ENCODE data around the gene PTBP1. TPM values are rescaled to one million over a fixed set of nuclear protein-coding genes. Genes with fewer than 3 reads are reported as not detected.

PTBP1 gene
- total and polyA plus RNA-seq, 9 of the 15 experiments (the other 6 are each of a cell fraction or from before 2014, with no cell fraction given): 14.0 to 759 (median 234) TPM

DNA sequence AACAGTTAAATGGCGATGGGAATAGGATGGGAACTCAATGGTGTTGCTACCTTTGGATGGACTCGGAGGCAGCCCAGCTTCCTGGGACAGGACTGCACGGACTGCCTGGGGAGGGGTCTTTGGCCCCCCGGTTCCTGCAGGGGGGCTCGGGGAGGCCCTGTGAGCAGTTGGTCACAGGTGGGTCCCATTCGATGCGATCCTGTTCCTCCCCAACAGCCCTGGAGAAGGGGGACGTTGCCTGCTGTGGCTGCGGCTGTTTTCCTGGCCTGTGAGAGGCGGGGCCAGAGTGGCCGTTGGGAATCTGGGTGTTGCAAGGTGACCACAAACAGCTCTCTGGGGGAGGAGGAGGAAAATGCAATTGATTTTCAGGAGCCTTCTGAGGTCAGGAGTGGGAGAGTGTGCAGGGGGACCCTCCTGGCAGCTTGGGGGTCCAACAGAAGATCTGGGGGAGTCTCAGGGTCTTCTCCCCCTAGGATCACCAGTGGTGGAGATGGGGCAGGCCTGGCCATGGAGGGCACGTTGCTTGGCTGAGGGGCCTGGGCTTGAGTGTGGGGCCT is 26.4 kb downstream of the PTBP1 start (continued):
- TF ChIP-seq, protein P1, sequence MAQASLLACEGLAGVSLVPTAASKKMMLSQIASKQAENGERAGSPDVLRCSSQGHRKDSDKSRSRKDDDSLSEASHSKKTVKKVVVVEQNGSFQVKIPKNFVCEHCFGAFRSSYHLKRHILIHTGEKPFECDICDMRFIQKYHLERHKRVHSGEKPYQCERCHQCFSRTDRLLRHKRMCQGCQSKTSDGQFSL (CRISPR knock-in tag; IDR thresholded peaks at IDR 0.05): no peak
- TF ChIP-seq, protein P1 (tag; IDR thresholded peaks at IDR 0.05): no peak
- no peak; the same call in 1 of the 2 replicates for TF ChIP-seq EGR1 (conservative IDR thresholded peaks at IDR 0.05)
- TF ChIP-seq ZBTB9 (CRISPR knock-in tag; IDR thresholded peaks at IDR 0.05): peak; percentile 57; the same call in 1 of the 2 replicates
- TF ChIP-seq, protein P2, sequence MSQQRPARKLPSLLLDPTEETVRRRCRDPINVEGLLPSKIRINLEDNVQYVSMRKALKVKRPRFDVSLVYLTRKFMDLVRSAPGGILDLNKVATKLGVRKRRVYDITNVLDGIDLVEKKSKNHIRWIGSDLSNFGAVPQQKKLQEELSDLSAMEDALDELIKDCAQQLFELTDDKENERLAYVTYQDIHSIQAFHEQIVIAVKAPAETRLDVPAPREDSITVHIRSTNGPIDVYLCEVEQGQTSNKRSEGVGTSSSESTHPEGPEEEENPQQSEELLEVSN (IDR thresholded peaks at IDR 0.05; ENCODE audit: borderline replicate concordance in 1 of 2, extremely low read depth in 1 of 2, insufficient read depth in 1 of 2, insufficient read length in 1 of 2, low read depth in 1 of 2, low read length in 1 of 2, poor library complexity in 1 of 2, severe bottlenecking in 1 of 2): no peak
- no peak for TF ChIP-seq ETV6 (IDR thresholded peaks at IDR 0.05; ENCODE audit: borderline replicate concordance in 1 of 2, low read depth in 2 of 2, low read length in 1 of 2)
- TF ChIP-seq ETV6 (CRISPR knock-in tag; IDR thresholded peaks at IDR 0.05; ENCODE audit: borderline replicate concordance): no peak
- TF ChIP-seq ZBED1 (IDR thresholded peaks at IDR 0.05): no peak
- no peak for TF ChIP-seq NCOA2 (IDR thresholded peaks at IDR 0.05; ENCODE audit: partially characterized antibody in 2 of 2)
- no peak for TF ChIP-seq MAFF (IDR thresholded peaks at IDR 0.05; ENCODE audit: low read length)
- no peak for TF ChIP-seq TAF1 (IDR thresholded peaks at IDR 0.05; ENCODE audit: control insufficient read depth, extremely low read depth, insufficient read depth, low read length, severe bottlenecking)
- TF ChIP-seq MAX (CRISPR knock-in tag; IDR thresholded peaks at IDR 0.05): no peak
- TF ChIP-seq, protein P3, sequence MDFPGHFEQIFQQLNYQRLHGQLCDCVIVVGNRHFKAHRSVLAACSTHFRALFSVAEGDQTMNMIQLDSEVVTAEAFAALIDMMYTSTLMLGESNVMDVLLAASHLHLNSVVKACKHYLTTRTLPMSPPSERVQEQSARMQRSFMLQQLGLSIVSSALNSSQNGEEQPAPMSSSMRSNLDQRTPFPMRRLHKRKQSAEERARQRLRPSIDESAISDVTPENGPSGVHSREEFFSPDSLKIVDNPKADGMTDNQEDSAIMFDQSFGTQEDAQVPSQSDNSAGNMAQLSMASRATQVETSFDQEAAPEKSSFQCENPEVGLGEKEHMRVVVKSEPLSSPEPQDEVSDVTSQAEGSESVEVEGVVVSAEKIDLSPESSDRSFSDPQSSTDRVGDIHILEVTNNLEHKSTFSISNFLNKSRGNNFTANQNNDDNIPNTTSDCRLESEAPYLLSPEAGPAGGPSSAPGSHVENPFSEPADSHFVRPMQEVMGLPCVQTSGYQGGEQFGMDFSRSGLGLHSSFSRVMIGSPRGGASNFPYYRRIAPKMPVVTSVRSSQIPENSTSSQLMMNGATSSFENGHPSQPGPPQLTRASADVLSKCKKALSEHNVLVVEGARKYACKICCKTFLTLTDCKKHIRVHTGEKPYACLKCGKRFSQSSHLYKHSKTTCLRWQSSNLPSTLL (IDR thresholded peaks at IDR 0.05): no peak
- TF ChIP-seq BMI1 (IDR thresholded peaks at IDR 0.05; ENCODE audit: low read length): no peak
- no peak for TF ChIP-seq CBFB (CRISPR knock-in tag; IDR thresholded peaks at IDR 0.05)
- peak; percentile 34; the same call in 1 of the 2 replicates for TF ChIP-seq SOX6 (IDR thresholded peaks at IDR 0.05)
- TF ChIP-seq ZFP1 (CRISPR knock-in tag; IDR thresholded peaks at IDR 0.05): no peak
- no peak for TF ChIP-seq HDAC6 (IDR thresholded peaks at IDR 0.05; ENCODE audit: low read depth, low read length)
- TF ChIP-seq NFXL1 (CRISPR knock-in tag; IDR thresholded peaks at IDR 0.05): no peak
- TF ChIP-seq MYNN (IDR thresholded peaks at IDR 0.05): no peak
- no peak for TF ChIP-seq MYNN (CRISPR knock-in tag; IDR thresholded peaks at IDR 0.05)
- TF ChIP-seq, protein P4, sequence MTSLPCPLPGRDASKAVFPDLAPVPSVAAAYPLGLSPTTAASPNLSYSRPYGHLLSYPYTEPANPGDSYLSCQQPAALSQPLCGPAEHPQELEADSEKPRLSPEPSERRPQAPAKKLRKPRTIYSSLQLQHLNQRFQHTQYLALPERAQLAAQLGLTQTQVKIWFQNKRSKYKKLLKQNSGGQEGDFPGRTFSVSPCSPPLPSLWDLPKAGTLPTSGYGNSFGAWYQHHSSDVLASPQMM (CRISPR knock-in tag; IDR thresholded peaks at IDR 0.05): no peak

Data from K562 (cell line).